A673 (cell line): Measurements from ENCODE around the gene SH3BGRL3.

Source experiments
- CTCF ChIP-seq: fragments of 300-800, 200-600 bp; sonication (generic); conservative IDR thresholded peaks from 2 replicates; pipeline ENCODE4 v1.5.1; 2017; ENCODE audit warnings: low read depth, mild to moderate bottlenecking, antibody characterized with exemption, low read length, moderate library complexity, mixed read lengths
- EZH2 ChIP-seq: fragments of 200-600 bp; sonication (generic); IDR thresholded peaks from 2 replicates; pipeline ENCODE4 v1.6.1; 2017; ENCODE audit warnings: borderline replicate concordance, low read depth, mild to moderate bottlenecking, mixed read lengths, antibody characterized with exemption, low read length; ENCODE audit not compliant: poor library complexity, severe bottlenecking

GRCh38 chr1:26324550-26324949, 44.7 kb downstream of the SH3BGRL3 start:
- TF ChIP-seq EZH2 (no peak), CTCF (no peak)
